Tibial artery (tissue), 4 donors: ENCODE measurements around the gene VWA7.

Source experiments
- DNase-seq, 2 donors: peaks; one replicate each; pipeline ENCODE4 v3.0.0-alpha.2; 2019
- H3K27ac ChIP-seq, 2 donors: fragments of 200-600 bp; sonication (generic) in 1 of 2; 1 replicate in 1 of 2; 2 replicates in 1 of 2; pipeline ENCODE4 v1.5.1; 2018 to 2019; ENCODE audit warnings: mild to moderate bottlenecking in 1 of 2
- H3K27me3 ChIP-seq, 2 donors: fragments of 200-600 bp; sonication (generic) in 1 of 2; one replicate each; pipeline versions ENCODE4 v1.5.1 to v1.6.0; 2016 to 2019
- H3K36me3 ChIP-seq, 3 donors: fragments of 200-600 bp; sonication (generic) in 2 of 3; one replicate each; pipeline ENCODE4 v1.5.1; 2016 to 2019; ENCODE audit warnings: mild to moderate bottlenecking in 2 of 3
- H3K4me1 ChIP-seq, 4 donors: fragments of 200-600 bp; sonication (generic) in 2 of 4; 1 replicate in 3 of 4; 2 replicates in 1 of 4; pipeline ENCODE4 v1.5.1; 2016 to 2019
- H3K4me3 ChIP-seq, 2 donors: fragments of 200-600 bp; sonication (generic) in 1 of 2; 1 replicate in 1 of 2; 2 replicates in 1 of 2; pipeline ENCODE4 v1.5.1; 2018 to 2019; ENCODE audit warnings: mild to moderate bottlenecking in 2 of 2
- H3K9me3 ChIP-seq, 3 donors: fragments of 200-600 bp; sonication (generic) in 1 of 3; one replicate each; pipeline ENCODE4 v1.5.1; 2016 to 2019
- CTCF ChIP-seq, 2 experiments: fragments of 200-600 bp in 1 of 2; fragments of 450-650 bp in 1 of 2; IDR thresholded peaks; one replicate each; pipeline ENCODE4 v1.5.1; 2017 to 2019; ENCODE audit warnings: antibody characterized with exemption in 2 of 2, mild to moderate bottlenecking in 1 of 2, moderate library complexity in 1 of 2
- intact Hi-C: fragments of 100-400 bp; cut with DNase I; formaldehyde crosslinking; loops from one replicate; pipeline ENCODE4 v1.15.0; 2023; ENCODE audit warnings: low total_unique reads

The VWA7 gene

GRCh38 chr6:31768363-31769257, 8.5 kb downstream of the VWA7 start:
- H3K27ac ChIP-seq: no peak overlapping the region
- peaks cover 0 to 7% (median 3%) of the 10 kb centered on the region in 4 donors for H3K4me1 ChIP-seq
- intact Hi-C loops: no loop called here
- no peaks in the 10 kb centered on the region for H3K36me3 ChIP-seq
- H3K27me3 ChIP-seq: peaks cover 0 to 12% of the 10 kb centered on the region in 2 donors
- no peak for TF ChIP-seq CTCF (IDR thresholded peaks at IDR 0.05)
- no peaks in the 10 kb centered on the region for H3K9me3 ChIP-seq
- no peak for DNase-seq
- H3K4me3 ChIP-seq: no peak overlapping the region

GRCh38 chr6:31767096-31767645, 10.0 kb downstream of the VWA7 start:
- Histone ChIP-seq H3K27ac (no peak overlapping the region), H3K4me3 (no peak overlapping the region), H3K9me3 (no peaks in the 10 kb centered on the region), H3K4me1 (peaks cover 0 to 7% (median 3%) of the 10 kb centered on the region in 4 donors), H3K36me3 (no peaks in the 10 kb centered on the region), H3K27me3 (peaks cover 0 to 12% of the 10 kb centered on the region in 2 donors)
- no peak for TF ChIP-seq CTCF (IDR thresholded peaks at IDR 0.05)
- no peak for DNase-seq
- intact Hi-C loops: no loop called here

GRCh38 chr6:31765910-31766794, 11.0 kb downstream of the VWA7 start:
- no peak for TF ChIP-seq CTCF (IDR thresholded peaks at IDR 0.05)

GRCh38 chr6:31765559-31765909, 11.6 kb downstream of the VWA7 start:
- TF ChIP-seq CTCF (IDR thresholded peaks at IDR 0.05): no peak
- no peaks in the 10 kb centered on the region for H3K9me3 ChIP-seq
- intact Hi-C loops: no loop called here
- no peak for DNase-seq
- peaks cover 0 to 12% of the 10 kb centered on the region in 2 donors for H3K27me3 ChIP-seq
- peaks cover 0 to 7% (median 3%) of the 10 kb centered on the region in 4 donors for H3K4me1 ChIP-seq
- no peak overlapping the region for H3K27ac ChIP-seq
- peaks cover 0 to 7% (median 0%) of the 10 kb centered on the region in 3 donors for H3K36me3 ChIP-seq
- no peak overlapping the region for H3K4me3 ChIP-seq

More at GRCh38 chr6:31765910-31766794, 11.0 kb downstream of the VWA7 start:
- Histone ChIP-seq H3K27ac (no peak overlapping the region), H3K9me3 (no peaks in the 10 kb centered on the region), H3K36me3 (peaks cover 0 to 4% (median 0%) of the 10 kb centered on the region in 3 donors), H3K4me3 (peak overlapping the region in 1 of 2 donors; percentile 26), H3K27me3 (peaks cover 0 to 12% of the 10 kb centered on the region in 2 donors), H3K4me1 (peaks cover 0 to 7% (median 3%) of the 10 kb centered on the region in 4 donors)
- DNase-seq: no peak
- intact Hi-C loops: no loop called here

DNA sequence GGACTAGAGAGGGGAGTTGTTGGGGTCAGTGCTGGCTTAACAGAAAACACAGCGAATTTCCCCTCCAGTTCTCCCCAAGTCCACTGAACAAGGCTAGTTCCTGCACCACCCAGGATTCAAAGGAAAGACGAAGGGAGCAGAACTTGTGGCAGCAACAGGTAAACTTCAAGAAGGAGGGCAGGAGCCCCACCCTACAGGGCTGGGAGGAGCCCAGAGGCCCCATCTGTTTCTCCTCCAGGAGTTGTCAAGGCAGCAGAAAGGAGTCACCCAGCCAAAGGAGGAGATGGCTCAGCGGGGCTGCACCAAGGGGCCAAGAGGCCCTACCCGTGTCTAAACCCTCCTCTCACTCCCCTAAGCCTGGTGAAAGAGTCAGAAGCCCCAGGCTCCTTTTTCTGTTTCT, 12.9 kb downstream of the VWA7 start:
- intact Hi-C loops: no loop called here
- peaks cover 0 to 12% of the 10 kb centered on the region in 2 donors for H3K27me3 ChIP-seq

More for the DNA sequence above, 12.9 kb downstream of the VWA7 start:
- Histone ChIP-seq H3K27ac (no peak overlapping the region), H3K9me3 (no peaks in the 10 kb centered on the region), H3K4me3 (no peak overlapping the region), H3K4me1 (peaks cover 0 to 7% (median 3%) of the 10 kb centered on the region in 4 donors), H3K36me3 (peaks cover 0 to 19% (median 0%) of the 10 kb centered on the region in 3 donors)
- DNase-seq: no peak
- TF ChIP-seq CTCF (IDR thresholded peaks at IDR 0.05): no peak
